HepG2 (cell line): ENCODE measurements around the gene MRPL30. TPM values are rescaled to one million over a fixed set of nuclear protein-coding genes. Genes with fewer than 3 reads are reported as not detected.

Experiments
- ATF1 ChIP-seq: IDR thresholded peaks from 2 replicates; pipeline ENCODE4 v1.6.1; 2016; ENCODE audit warnings: mild to moderate bottlenecking, control low read depth
- ERF ChIP-seq: IDR thresholded peaks from 2 replicates; pipeline ENCODE4 v1.6.1; 2018; ENCODE audit warnings: missing biosample characterization, missing genetic modification reagents
- ETS1 ChIP-seq: sonication (generic); formaldehyde crosslinking; IDR thresholded peaks from 2 replicates; pipeline ENCODE4 v1.4.0; 2020; ENCODE audit warnings: missing genetic modification reagents
- FIP1L1 ChIP-seq: fragments of 200-400 bp; formaldehyde crosslinking; IDR thresholded peaks from 2 replicates; pipeline ENCODE4 v1.6.1; 2018; ENCODE audit warnings: low read depth, mild to moderate bottlenecking, low read length, moderate library complexity, borderline replicate concordance; ENCODE audit not compliant: insufficient read depth
- FOXP1 ChIP-seq, 2 experiments: fragments of 450-650 bp in 1 of 2; IDR thresholded peaks; 2 replicates each; pipeline ENCODE4 v1.6.1; 2017 to 2018; ENCODE audit warnings: antibody characterized with exemption in 1 of 2
- GLMP ChIP-seq: sonication (generic); formaldehyde crosslinking; IDR thresholded peaks from 2 replicates; pipeline ENCODE4 v1.9.0; 2021; ENCODE audit warnings: missing genetic modification reagents, mild to moderate bottlenecking, borderline replicate concordance
- HOXA5 ChIP-seq: sonication (generic); formaldehyde crosslinking; IDR thresholded peaks from 2 replicates; pipeline ENCODE4 v1.4.0; 2020; ENCODE audit warnings: missing genetic modification reagents
- KDM6A ChIP-seq: IDR thresholded peaks from 2 replicates; pipeline ENCODE4 v1.6.1; 2016; ENCODE audit warnings: low read depth
- POGZ ChIP-seq: sonication (generic); formaldehyde crosslinking; IDR thresholded peaks from 2 replicates; pipeline ENCODE4 v1.4.0; 2020; ENCODE audit warnings: mild to moderate bottlenecking, missing genetic modification reagents
- RAD51 ChIP-seq: fragments of 450-650 bp; IDR thresholded peaks from 2 replicates; pipeline ENCODE4 v1.6.1; 2016; ENCODE audit warnings: borderline replicate concordance
- SUZ12 ChIP-seq: fragments of 150-350 bp; IDR thresholded peaks from 2 replicates; pipeline ENCODE4 v1.6.1; 2014; ENCODE audit warnings: low read depth, low read length
- TCF7L2 ChIP-seq: IDR thresholded peaks from 2 replicates; pipeline ENCODE4 v1.6.1; 2011; ENCODE audit warnings: mild to moderate bottlenecking, low read depth, low read length, moderate library complexity
- WIZ ChIP-seq: sonication (generic); formaldehyde crosslinking; IDR thresholded peaks from 2 replicates; pipeline ENCODE4 v1.5.1; 2020; ENCODE audit warnings: mild to moderate bottlenecking, missing genetic modification reagents
- YY1 ChIP-seq: IDR thresholded peaks from 2 replicates; pipeline ENCODE4 v1.6.1; 2011; ENCODE audit warnings: low read length, low read depth, moderate library complexity, mild to moderate bottlenecking; ENCODE audit not compliant: insufficient read depth, insufficient replicate concordance
- ZBTB1 ChIP-seq: sonication (generic); formaldehyde crosslinking; IDR thresholded peaks from 2 replicates; pipeline ENCODE4 v1.4.0; 2020; ENCODE audit warnings: missing genetic modification reagents, borderline replicate concordance
- ZNF451 ChIP-seq: sonication (generic); formaldehyde crosslinking; IDR thresholded peaks from 2 replicates; pipeline ENCODE4 v1.5.0; 2020; ENCODE audit warnings: mild to moderate bottlenecking, missing genetic modification reagents
- ZNF556 ChIP-seq: sonication (generic); formaldehyde crosslinking; IDR thresholded peaks from 2 replicates; pipeline ENCODE4 v1.4.0; 2020; ENCODE audit warnings: mild to moderate bottlenecking, missing genetic modification reagents, borderline replicate concordance
- ZNF567 ChIP-seq: sonication (generic); formaldehyde crosslinking; IDR thresholded peaks from 2 replicates; pipeline ENCODE4 v1.8.1; 2023; ENCODE audit warnings: mild to moderate bottlenecking, missing genetic modification reagents, borderline replicate concordance
- ZNF598 ChIP-seq: sonication (generic); formaldehyde crosslinking; IDR thresholded peaks from 2 replicates; pipeline ENCODE4 v1.5.1; 2020; ENCODE audit warnings: mild to moderate bottlenecking, missing genetic modification reagents, borderline replicate concordance
- ZNF775 ChIP-seq: sonication (generic); formaldehyde crosslinking; IDR thresholded peaks from 2 replicates; pipeline ENCODE4 v1.4.0; 2020; ENCODE audit warnings: missing genetic modification reagents, mild to moderate bottlenecking, moderate library complexity, borderline replicate concordance
- polyA plus RNA-seq, 8 experiments: library from polyadenylated mRNA; depleted of rRNA in 3 of 8; stranded (reverse) in 7 of 8; unstranded in 1 of 8; fragments of >200 nt; fragmentation: Illumina TruSeq in 4 of 8; extraction: Trizol in 4 of 8; gene quantifications; 2 replicates each; pipeline versions ENCODE4 v1.2.1 to v1.2.3, GENCODE V29; 2011 to 2016; ENCODE audit warnings: low read depth in 4 of 8, missing spikeins in 1 of 8, mixed read lengths in 1 of 8; ENCODE audit not compliant: insufficient read depth in 1 of 8
- total RNA-seq, 5 experiments: library from RNA; depleted of rRNA; stranded (reverse); fragments of >200 nt; fragmentation: Illumina TruSeq; extraction: Trizol; gene quantifications; 2 replicates each; pipeline ENCODE4 v1.2.3, GENCODE V29; 2016; ENCODE audit warnings: low read depth in 1 of 5
- TF ChIP-seq, protein P1 (sequence below): sonication (generic); formaldehyde crosslinking; IDR thresholded peaks from 2 replicates; pipeline ENCODE4 v1.4.0; 2020; ENCODE audit warnings: mild to moderate bottlenecking, low read depth, missing genetic modification reagents
- TF ChIP-seq, protein P2 (sequence below): sonication (generic); formaldehyde crosslinking; IDR thresholded peaks from 2 replicates; pipeline ENCODE4 v1.4.0; 2020; ENCODE audit warnings: missing genetic modification reagents
- TF ChIP-seq, protein P3 (sequence below): sonication (generic); formaldehyde crosslinking; IDR thresholded peaks from 2 replicates; pipeline ENCODE4 v1.4.0; 2020; ENCODE audit warnings: mild to moderate bottlenecking, missing genetic modification reagents
- TF ChIP-seq, protein P4 (sequence below): sonication (generic); formaldehyde crosslinking; IDR thresholded peaks from 2 replicates; pipeline ENCODE4 v1.5.0; 2020; ENCODE audit warnings: missing genetic modification reagents

The MRPL30 gene
- total and polyA plus RNA-seq, 2 of the 13 experiments (the other 11 are each of a cell fraction or from before 2014, with no cell fraction given), result 30.2 to 75.3 TPM

GRCh38 chr2:99180755-99181623 lies at the start of gene MRPL30, which contains the start of gene MITD1 (continued):
- TF ChIP-seq ETS1 (CRISPR knock-in tag) (peak; percentile 78; the same call in 1 of the 2 replicates), ERF (CRISPR knock-in tag) (peak; percentile 99), TCF7L2 (no peak), POGZ (CRISPR knock-in tag) (peak; percentile 98), ZNF567 (CRISPR knock-in tag) (peak; percentile 91), HOXA5 (CRISPR knock-in tag) (peak; percentile 88), ATF1 (CRISPR knock-in tag) (peak; percentile 85), FIP1L1 (no peak), FOXP1 (IDR thresholded peaks at IDR 0.05) (no peak), FOXP1 (CRISPR knock-in tag; IDR thresholded peaks at IDR 0.05) (peak; percentile 47; the same call in 1 of the 2 replicates), ZNF451 (CRISPR knock-in tag) (no peak; the same call in 1 of the 2 replicates), ZBTB1 (CRISPR knock-in tag) (no peak), KDM6A (CRISPR knock-in tag) (peak; percentile 31; the same call in 1 of the 2 replicates), RAD51 (peak; percentile 90), SUZ12 (no peak), WIZ (CRISPR knock-in tag) (no peak; the same call in 1 of the 2 replicates), ZNF775 (CRISPR knock-in tag) (peak; percentile 90), ZNF556 (peak; percentile 96), ZNF598 (CRISPR knock-in tag) (peak; percentile 99), YY1 (peak; percentile 86), GLMP (CRISPR knock-in tag) (no peak)
- TF ChIP-seq, protein P1, sequence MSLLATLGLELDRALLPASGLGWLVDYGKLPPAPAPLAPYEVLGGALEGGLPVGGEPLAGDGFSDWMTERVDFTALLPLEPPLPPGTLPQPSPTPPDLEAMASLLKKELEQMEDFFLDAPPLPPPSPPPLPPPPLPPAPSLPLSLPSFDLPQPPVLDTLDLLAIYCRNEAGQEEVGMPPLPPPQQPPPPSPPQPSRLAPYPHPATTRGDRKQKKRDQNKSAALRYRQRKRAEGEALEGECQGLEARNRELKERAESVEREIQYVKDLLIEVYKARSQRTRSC, result peak; percentile 62; the same call in 1 of the 2 replicates
- TF ChIP-seq, protein P2, sequence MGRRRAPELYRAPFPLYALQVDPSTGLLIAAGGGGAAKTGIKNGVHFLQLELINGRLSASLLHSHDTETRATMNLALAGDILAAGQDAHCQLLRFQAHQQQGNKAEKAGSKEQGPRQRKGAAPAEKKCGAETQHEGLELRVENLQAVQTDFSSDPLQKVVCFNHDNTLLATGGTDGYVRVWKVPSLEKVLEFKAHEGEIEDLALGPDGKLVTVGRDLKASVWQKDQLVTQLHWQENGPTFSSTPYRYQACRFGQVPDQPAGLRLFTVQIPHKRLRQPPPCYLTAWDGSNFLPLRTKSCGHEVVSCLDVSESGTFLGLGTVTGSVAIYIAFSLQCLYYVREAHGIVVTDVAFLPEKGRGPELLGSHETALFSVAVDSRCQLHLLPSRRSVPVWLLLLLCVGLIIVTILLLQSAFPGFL, result no peak
- TF ChIP-seq, protein P3, sequence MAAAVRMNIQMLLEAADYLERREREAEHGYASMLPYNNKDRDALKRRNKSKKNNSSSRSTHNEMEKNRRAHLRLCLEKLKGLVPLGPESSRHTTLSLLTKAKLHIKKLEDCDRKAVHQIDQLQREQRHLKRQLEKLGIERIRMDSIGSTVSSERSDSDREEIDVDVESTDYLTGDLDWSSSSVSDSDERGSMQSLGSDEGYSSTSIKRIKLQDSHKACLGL, result peak; percentile 55; the same call in 1 of the 2 replicates
- TF ChIP-seq, protein P4, sequence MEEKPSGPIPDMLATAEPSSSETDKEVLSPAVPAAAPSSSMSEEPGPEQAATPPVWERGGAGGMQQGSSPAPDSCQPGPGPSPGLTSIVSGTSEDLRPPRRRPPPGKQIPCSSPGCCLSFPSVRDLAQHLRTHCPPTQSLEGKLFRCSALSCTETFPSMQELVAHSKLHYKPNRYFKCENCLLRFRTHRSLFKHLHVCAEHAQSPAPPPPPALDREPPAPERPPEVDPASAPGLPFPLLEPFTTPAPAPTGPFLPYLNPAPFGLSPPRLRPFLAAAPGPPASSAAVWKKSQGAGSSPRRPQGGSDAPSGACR (CRISPR knock-in tag), result peak; percentile 85; the same call in 1 of the 2 replicates
